ENCODE measurements around the gene SNTG2. TPM values are rescaled to one million over a fixed set of nuclear protein-coding genes. Genes with fewer than 3 reads are reported as not detected.

SNTG2 gene
- total RNA-seq, 1 donor: 0.09 TPM

- no peak for TF ChIP-seq CTCF (IDR thresholded peaks at IDR 0.05; ENCODE audit: insufficient read depth, low read length)
- DNase-seq (ENCODE audit: low read depth): no peak
- no peak overlapping the region for H3K4me3 ChIP-seq (ENCODE audit: low read depth, low read length)
These were observed 34.8 kb downstream of the SNTG2 start for GRCh38 chr2:985317-985898.

GRCh38 chr2:987789-988188 is 37.1 kb downstream of the SNTG2 start:
- no peak overlapping the region for H3K4me3 ChIP-seq (ENCODE audit: low read depth, low read length)
- TF ChIP-seq CTCF (IDR thresholded peaks at IDR 0.05; ENCODE audit: insufficient read depth, low read length): no peak
- no peak for DNase-seq (ENCODE audit: low read depth)

GRCh38 chr2:989781-990467 is 39.3 kb downstream of the SNTG2 start:
- no peak for DNase-seq (ENCODE audit: low read depth)
- H3K4me3 ChIP-seq (ENCODE audit: low read depth, low read length): no peak overlapping the region
- TF ChIP-seq CTCF (IDR thresholded peaks at IDR 0.05; ENCODE audit: insufficient read depth, low read length): no peak

- no peak overlapping the region for H3K4me3 ChIP-seq (ENCODE audit: low read depth, low read length)
- no peak for TF ChIP-seq CTCF (IDR thresholded peaks at IDR 0.05; ENCODE audit: insufficient read depth, low read length)
- DNase-seq (ENCODE audit: low read depth): no peak
These were observed 40.3 kb downstream of the SNTG2 start for GRCh38 chr2:990970-991369.

- TF ChIP-seq CTCF (IDR thresholded peaks at IDR 0.05; ENCODE audit: insufficient read depth, low read length): no peak
- no peak for DNase-seq (ENCODE audit: low read depth)
- H3K4me3 ChIP-seq (ENCODE audit: low read depth, low read length): no peak overlapping the region
These were observed 51.7 kb downstream of the SNTG2 start for GRCh38 chr2:1002350-1002749.

- no peak for DNase-seq (ENCODE audit: low read depth)
- H3K4me3 ChIP-seq (ENCODE audit: low read depth, low read length): no peak overlapping the region
- TF ChIP-seq CTCF (IDR thresholded peaks at IDR 0.05; ENCODE audit: insufficient read depth, low read length): no peak
These were observed 53.7 kb downstream of the SNTG2 start for GRCh38 chr2:1004398-1004797.
